Heart left ventricle (tissue), 13 donors: ENCODE results near the gene HDHD3.

Experiments
- CTCF ChIP-seq, 12 donors: fragments of 200-600 bp; sonication (generic) in 4 of 12; IDR thresholded peaks; one replicate each; pipeline versions ENCODE4 v1.5.0 to v1.8.0; 2018 to 2022; ENCODE audit warnings: antibody characterized with exemption in 12 of 12, mild to moderate bottlenecking in 5 of 12
- POLR2A ChIP-seq, 2 donors: fragments of 450-650 bp; IDR thresholded peaks; one replicate each; pipeline ENCODE4 v1.6.1; 2017; ENCODE audit warnings: antibody characterized with exemption in 2 of 2, mild to moderate bottlenecking in 2 of 2, moderate library complexity in 2 of 2
- donor health status: ischemic (EF 13 %, LVEDD 7.1; RV severe dilation, severe dysfunction).
- donor health status: DM: no; HTN: yes; CAD: no.
- donor health status: DM: no; HTN: no; CAD: no.
- donor health status: ischemic (EF 25% LVEDD 6.9; RV normal size, moderate dysfunction).
- donor health status: ischemic (EF 25% LVEDD 5.7; RV mildly dilated, moderate dysfunction).
- donor health status: ischemic (EF 35%, LVEDD 5.7; RV mildly dilated, moderate dysfunction).
- donor health status: nonischemic (EF 11% LVEDD 7.7; RV severe dilation, severe dysfunction).
- donor health status: DM: yes; HTN: yes; CAD: no.
- donor health status: PGD.
- donor health status: ischemic (EF 29% LVEDD 5.4; RV normal size, mild dysfunction).
- donor health status: nonischemic (EF 23%, LVEDD 6.1; RV moderate dilation, normal function).

- no peak for TF ChIP-seq CTCF (IDR thresholded peaks at IDR 0.05)
- TF ChIP-seq POLR2A (IDR thresholded peaks at IDR 0.05), result no peak
Observed at GRCh38 chr9:113375057-113376023, 1.4 kb downstream of the HDHD3 start.
